ENCODE results near the gene NFATC1.

DNA sequence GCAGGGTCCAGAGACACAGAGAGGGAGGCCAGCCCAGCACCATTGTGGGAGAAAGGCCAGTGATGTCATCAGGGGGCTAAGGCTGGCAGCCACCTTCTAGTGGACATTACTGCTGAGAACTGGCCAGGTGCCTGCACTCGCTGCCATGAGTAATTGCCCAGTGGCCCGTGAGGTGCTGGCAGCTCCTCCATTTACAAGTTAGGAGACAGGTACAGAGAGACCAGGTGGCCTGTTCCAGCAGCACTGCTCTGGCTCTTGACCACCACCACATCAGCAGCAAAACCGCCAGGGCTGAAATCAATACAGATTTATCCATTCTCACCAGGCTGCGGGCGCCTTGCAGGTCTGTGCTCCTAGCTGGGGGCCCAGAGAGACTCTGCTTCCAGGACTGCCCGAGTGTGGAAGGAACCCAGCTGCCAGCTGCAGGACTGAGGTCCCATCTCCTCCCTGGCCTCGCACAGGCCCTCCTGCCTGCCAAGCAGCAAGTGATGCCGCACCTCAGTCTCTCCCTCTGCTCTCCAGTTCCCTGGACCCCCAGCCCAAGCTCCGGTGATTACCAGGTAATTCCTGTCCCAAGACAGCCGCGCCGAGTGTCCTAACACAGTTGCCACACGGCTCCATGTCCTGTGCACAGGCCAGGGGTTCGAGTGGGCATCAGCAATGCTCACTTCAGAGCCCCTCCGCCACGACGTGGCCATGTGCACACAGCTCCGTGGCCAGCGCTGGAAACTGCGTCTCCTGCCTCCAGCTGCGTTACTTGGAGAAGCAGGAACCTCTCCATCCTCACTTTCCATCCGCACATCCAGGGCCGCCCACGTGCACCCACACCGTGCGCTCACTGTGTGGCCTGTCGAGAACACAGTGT, 182.9 kb downstream of the NFATC1 start:
- TF ChIP-seq, protein P1, sequence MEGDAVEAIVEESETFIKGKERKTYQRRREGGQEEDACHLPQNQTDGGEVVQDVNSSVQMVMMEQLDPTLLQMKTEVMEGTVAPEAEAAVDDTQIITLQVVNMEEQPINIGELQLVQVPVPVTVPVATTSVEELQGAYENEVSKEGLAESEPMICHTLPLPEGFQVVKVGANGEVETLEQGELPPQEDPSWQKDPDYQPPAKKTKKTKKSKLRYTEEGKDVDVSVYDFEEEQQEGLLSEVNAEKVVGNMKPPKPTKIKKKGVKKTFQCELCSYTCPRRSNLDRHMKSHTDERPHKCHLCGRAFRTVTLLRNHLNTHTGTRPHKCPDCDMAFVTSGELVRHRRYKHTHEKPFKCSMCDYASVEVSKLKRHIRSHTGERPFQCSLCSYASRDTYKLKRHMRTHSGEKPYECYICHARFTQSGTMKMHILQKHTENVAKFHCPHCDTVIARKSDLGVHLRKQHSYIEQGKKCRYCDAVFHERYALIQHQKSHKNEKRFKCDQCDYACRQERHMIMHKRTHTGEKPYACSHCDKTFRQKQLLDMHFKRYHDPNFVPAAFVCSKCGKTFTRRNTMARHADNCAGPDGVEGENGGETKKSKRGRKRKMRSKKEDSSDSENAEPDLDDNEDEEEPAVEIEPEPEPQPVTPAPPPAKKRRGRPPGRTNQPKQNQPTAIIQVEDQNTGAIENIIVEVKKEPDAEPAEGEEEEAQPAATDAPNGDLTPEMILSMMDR (conservative IDR thresholded peaks at IDR 0.05) = no peak
- no peak for TF ChIP-seq ZFX (IDR thresholded peaks at IDR 0.05)

Measured in C4-2B (cell line).